Suprapubic skin (tissue), 4 donors: ENCODE data around the gene TMEM80. TPM values are rescaled to one million over a fixed set of nuclear protein-coding genes. Genes with fewer than 3 reads are reported as not detected.
"Not testable (repeated sequence)": the region's sequence is repeated elsewhere in the genome, so short reads cannot be mapped to it uniquely, and the experiment has no call there.

ENCODE experiments used
- DNase-seq, 2 donors: peaks; one replicate each; pipeline ENCODE4 v3.0.0-alpha.2; 2019; ENCODE audit warnings: low spot score in 2 of 2
- H3K27ac ChIP-seq: fragments of 200-600 bp; sonication (generic); one replicate; pipeline ENCODE4 v1.5.1; 2019
- H3K27me3 ChIP-seq: fragments of 200-600 bp; sonication (generic); one replicate; pipeline ENCODE4 v1.5.1; 2019
- H3K36me3 ChIP-seq: fragments of 200-600 bp; sonication (generic); one replicate; pipeline ENCODE4 v1.5.1; 2019
- H3K4me1 ChIP-seq: fragments of 200-600 bp; sonication (generic); one replicate; pipeline ENCODE4 v1.5.1; 2019
- H3K4me3 ChIP-seq: fragments of 200-600 bp; sonication (generic); one replicate; pipeline ENCODE4 v1.5.1; 2019; ENCODE audit warnings: mild to moderate bottlenecking
- H3K9me3 ChIP-seq: fragments of 200-600 bp; sonication (generic); one replicate; pipeline ENCODE4 v1.5.1; 2019
- CTCF ChIP-seq, 2 donors: fragments of 200-600 bp in 1 of 2; fragments of 450-650 bp in 1 of 2; sonication (generic) in 1 of 2; IDR thresholded peaks; one replicate each; pipeline ENCODE4 v1.5.1; 2016 to 2019; ENCODE audit warnings: antibody characterized with exemption in 2 of 2, mild to moderate bottlenecking in 1 of 2, moderate library complexity in 1 of 2
- EP300 ChIP-seq: sonication (generic); formaldehyde crosslinking; IDR thresholded peaks from one replicate; pipeline ENCODE4 v1.6.1; 2017; ENCODE audit warnings: antibody characterized with exemption
- POLR2A ChIP-seq, 2 donors: fragments of 450-650 bp; IDR thresholded peaks; one replicate each; pipeline ENCODE4 v1.6.1; 2017; ENCODE audit warnings: antibody characterized with exemption in 2 of 2, mild to moderate bottlenecking in 2 of 2, moderate library complexity in 2 of 2
- POLR2AphosphoS5 ChIP-seq, 3 donors: sonication (generic); formaldehyde crosslinking; IDR thresholded peaks; one replicate each; pipeline ENCODE4 v1.6.1; 2017; ENCODE audit warnings: antibody characterized with exemption in 3 of 3
- WGBS: methylation state at CpG from one replicate; pipeline ENCODE4 v1.1.5; 2018; 5-methylcytosine and 5-hydroxymethylcytosine counted together
- total RNA-seq, 4 donors: library from RNA; depleted of rRNA; stranded (reverse); fragments of >200 nt; gene quantifications; one replicate each; pipeline ENCODE4 v1.1.0, GENCODE V29; 2016

Gene TMEM80
- total RNA-seq, 4 donors from 2014 or later, result 31.5 to 53.6 (median 39.1) TPM

GRCh38 chr11:737366-737765, 41.8 kb downstream of the TMEM80 start:
- H3K4me1 ChIP-seq, result peaks cover 13% of the 10 kb centered on the region
- WGBS, result 36% methylated on average over 11 of the region's 11 CpGs
- DNase-seq, result no peak
- no peak overlapping the region for H3K4me3 ChIP-seq
- no peaks in the 10 kb centered on the region for H3K36me3 ChIP-seq
- H3K27me3 ChIP-seq, result no peaks in the 10 kb centered on the region
- TF ChIP-seq EP300 (no peak), POLR2AphosphoS5 (IDR thresholded peaks at IDR 0.05) (no peak), POLR2A (IDR thresholded peaks at IDR 0.05) (no peak), CTCF (IDR thresholded peaks at IDR 0.05) (no peak)
- H3K27ac ChIP-seq, result no peak overlapping the region
- H3K9me3 ChIP-seq, result no peaks in the 10 kb centered on the region

GRCh38 chr11:737899-738298, 42.3 kb downstream of the TMEM80 start:
- WGBS, result 36% methylated on average over 10 of the region's 10 CpGs
- not testable (repeated sequence) for H3K27ac ChIP-seq, H3K4me3 ChIP-seq

GRCh38 chr11:742156-742546, 46.5 kb downstream of the TMEM80 start:
- no peaks in the 10 kb centered on the region for H3K36me3 ChIP-seq
- 91% methylated on average over 3 of the region's 3 CpGs for WGBS
- no peaks in the 10 kb centered on the region for H3K9me3 ChIP-seq
- no peaks in the 10 kb centered on the region for H3K27me3 ChIP-seq
- H3K4me3 ChIP-seq, result no peak overlapping the region
- H3K27ac ChIP-seq, result no peak overlapping the region
- DNase-seq, result no peak
- no peak for TF ChIP-seq POLR2A (IDR thresholded peaks at IDR 0.05)
- TF ChIP-seq CTCF (IDR thresholded peaks at IDR 0.05), result no peak
- no peak for TF ChIP-seq POLR2AphosphoS5 (IDR thresholded peaks at IDR 0.05)
- TF ChIP-seq EP300, result no peak
- peaks cover 22% of the 10 kb centered on the region for H3K4me1 ChIP-seq

More at GRCh38 chr11:737899-738298, 42.3 kb downstream of the TMEM80 start:
- not testable (repeated sequence) for H3K36me3 ChIP-seq, H3K9me3 ChIP-seq, H3K27me3 ChIP-seq, DNase-seq
- H3K4me1 ChIP-seq, result peaks cover 13% of the 10 kb centered on the region

- no peak for DNase-seq
- 95% methylated on average over 4 of the region's 4 CpGs for WGBS
- H3K4me1 ChIP-seq, result peaks cover 17% of the 10 kb centered on the region
Observed at GRCh38 chr11:742571-743201, 47.1 kb downstream of the TMEM80 start.

GRCh38 chr11:745428-745827, 49.8 kb downstream of the TMEM80 start:
- WGBS, result 29% methylated on average over 1 of the region's 1 CpG
- Histone ChIP-seq H3K36me3 (no peaks in the 10 kb centered on the region), H3K27ac (no peak overlapping the region), H3K4me1 (peaks cover 33% of the 10 kb centered on the region), H3K9me3 (no peaks in the 10 kb centered on the region), H3K4me3 (no peak overlapping the region), H3K27me3 (no peaks in the 10 kb centered on the region)
- DNase-seq, result no peak
- no peak for TF ChIP-seq POLR2A (IDR thresholded peaks at IDR 0.05)
- no peak for TF ChIP-seq POLR2AphosphoS5 (IDR thresholded peaks at IDR 0.05)
- no peak for TF ChIP-seq CTCF (IDR thresholded peaks at IDR 0.05)
- no peak for TF ChIP-seq EP300

More at GRCh38 chr11:742571-743201, 47.1 kb downstream of the TMEM80 start:
- Histone ChIP-seq H3K36me3 (no peaks in the 10 kb centered on the region), H3K9me3 (no peaks in the 10 kb centered on the region), H3K27ac (no peak overlapping the region), H3K27me3 (no peaks in the 10 kb centered on the region), H3K4me3 (no peak overlapping the region)
- no peak for TF ChIP-seq EP300
- no peak for TF ChIP-seq POLR2A (IDR thresholded peaks at IDR 0.05)

GRCh38 chr11:746289-747157, 50.9 kb downstream of the TMEM80 start:
- 32% methylated on average over 37 of the region's 46 CpGs for WGBS
- Histone ChIP-seq H3K4me1 (peaks cover 33% of the 10 kb centered on the region), H3K4me3 (peak overlapping the region; percentile 100)

More at GRCh38 chr11:746289-747157, 50.9 kb downstream of the TMEM80 start:
- Histone ChIP-seq H3K27me3 (no peaks in the 10 kb centered on the region), H3K27ac (peak overlapping the region; percentile 88), H3K9me3 (no peaks in the 10 kb centered on the region), H3K36me3 (no peaks in the 10 kb centered on the region)
- DNase-seq, result no peak
- TF ChIP-seq POLR2AphosphoS5 (IDR thresholded peaks at IDR 0.05), result no peak
- no peak for TF ChIP-seq POLR2A (IDR thresholded peaks at IDR 0.05)
- no peak for TF ChIP-seq CTCF (IDR thresholded peaks at IDR 0.05)
- TF ChIP-seq EP300, result no peak
